CD4-positive, alpha-beta T cell (primary cell): ENCODE data around the gene SOX1. TPM values are rescaled to one million over a fixed set of nuclear protein-coding genes. Genes with fewer than 3 reads are reported as not detected.

Source experiments
- ATAC-seq: fragments of 200-7000 bp; cut with Tn5 transposase; one replicate; pipeline ENCODE4 v1.10.0; 2022; ENCODE audit warnings: mild to moderate bottlenecking; ENCODE audit not compliant: poor library complexity
- CTCF ChIA-PET: fragments of 350-600 bp; sonication (Branson Sonifier 250); formaldehyde crosslinking; loops from one replicate; lab custom pipeline; 2021; ENCODE audit warnings: antibody characterized with exemption, inconsistent platforms; lab: Charles Lee
- POLR2A ChIA-PET: fragments of 350-600 bp; sonication (Branson Sonifier 250); formaldehyde crosslinking; loops from one replicate; lab custom pipeline; 2021; ENCODE audit warnings: antibody characterized with exemption, inconsistent platforms; lab: Charles Lee
- DNase-seq, 14 experiments: peaks; one replicate each; pipeline ENCODE4 v3.0.0-alpha.2; 2013 to 2020; ENCODE audit warnings: mixed read lengths in 2 of 14
- H3K27ac ChIP-seq, 2 donors: one replicate each; pipeline versions ENCODE4 v1.5.1 to v1.7.0; 2013; ENCODE audit warnings: low read length in 2 of 2, low read depth in 1 of 2, mild to moderate bottlenecking in 1 of 2
- H3K27me3 ChIP-seq, 2 experiments: 1 replicate in 1 of 2; 2 replicates in 1 of 2; pipeline versions ENCODE4 v1.6.1 to v1.7.0; 2013; ENCODE audit warnings: low read length in 2 of 2, control low read depth in 1 of 2, mild to moderate bottlenecking in 1 of 2, moderate library complexity in 1 of 2; ENCODE audit not compliant: insufficient read depth in 2 of 2, control insufficient read depth in 1 of 2
- H3K36me3 ChIP-seq: one replicate; pipeline ENCODE4 v1.6.1; 2013; ENCODE audit warnings: low read length, control low read depth; ENCODE audit not compliant: insufficient read depth
- H3K4me1 ChIP-seq: one replicate; pipeline ENCODE4 v1.6.1; 2013; ENCODE audit warnings: low read length, control low read depth; ENCODE audit not compliant: insufficient read depth
- H3K4me3 ChIP-seq: one replicate; pipeline ENCODE4 v1.5.1; 2013; ENCODE audit warnings: mild to moderate bottlenecking, low read length, moderate library complexity
- H3K9me3 ChIP-seq, 2 experiments: 1 replicate in 1 of 2; 2 replicates in 1 of 2; pipeline versions ENCODE4 v1.6.1 to v1.7.0; 2013; ENCODE audit warnings: low read length in 2 of 2, mild to moderate bottlenecking in 2 of 2, control low read depth in 1 of 2, moderate library complexity in 1 of 2; ENCODE audit not compliant: control insufficient read depth in 1 of 2, insufficient read depth in 1 of 2
- H3K27ac Mint-ChIP-seq: one replicate; pipeline ENCODE4 v1.8.0; 2020; ENCODE audit warnings: mixed read lengths
- H3K27me3 Mint-ChIP-seq: one replicate; pipeline ENCODE4 v1.8.0; 2021; ENCODE audit warnings: mixed read lengths
- H3K36me3 Mint-ChIP-seq: one replicate; pipeline ENCODE4 v1.8.0; 2021; ENCODE audit warnings: low read depth, mixed read lengths
- H3K4me1 Mint-ChIP-seq: one replicate; pipeline ENCODE4 v1.8.0; 2021; ENCODE audit warnings: low read depth, mixed read lengths
- H3K4me3 Mint-ChIP-seq: one replicate; pipeline ENCODE4 v1.8.0; 2020; ENCODE audit warnings: mild to moderate bottlenecking, mixed read lengths
- H3K9me3 Mint-ChIP-seq: one replicate; pipeline ENCODE4 v1.8.0; 2020; ENCODE audit warnings: mixed read lengths
- intact Hi-C, 2 experiments: fragments of 100-400 bp; cut with DNase I in 1 of 2; cut with micrococcal nuclease in 1 of 2; formaldehyde crosslinking; loops; one replicate each; pipeline versions ENCODE4 v1.15.1 to v1.9.0; 2023 to 2025; cut with DNase I, micrococcal nuclease
- total RNA-seq, 174 experiments: library from RNA in 2 of 174; stranded (reverse) in 2 of 174; gene quantifications; one replicate each; pipeline ENCODE4 v1.2.3 and lab custom pipeline; 2021 to 2026
- TF ChIP-seq, protein P1 (sequence below): fragments of 200-600 bp; IDR thresholded peaks from one replicate; pipeline ENCODE4 v1.8.0; 2022; ENCODE audit warnings: antibody characterized with exemption, mild to moderate bottlenecking

Gene SOX1
- total RNA-seq, 2 experiments from 2014 or later = not detected

DNA sequence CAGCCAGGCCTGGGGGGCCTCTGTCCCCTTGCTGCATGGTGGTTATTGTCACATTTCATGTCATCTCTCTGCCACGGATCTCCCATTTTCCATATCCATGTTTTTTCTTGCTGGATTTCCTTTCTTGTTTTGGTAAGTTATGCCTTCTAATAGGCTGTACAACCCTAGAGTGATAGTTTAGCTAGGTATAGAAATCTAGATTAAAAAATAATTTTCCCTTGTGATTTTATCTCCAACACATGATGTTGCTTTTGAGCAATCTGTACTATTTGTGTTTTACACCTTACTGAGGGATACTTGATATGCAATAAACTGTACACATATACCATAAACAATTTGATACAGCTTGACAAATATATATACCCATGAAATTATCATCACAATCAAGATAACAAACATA, 17.0 kb downstream of the SOX1 start:
- no peak overlapping the region for H3K27ac Mint-ChIP-seq
- Histone ChIP-seq H3K9me3 (peaks cover 10 to 18% of the 10 kb centered on the region in 2 experiments), H3K4me3 (no peak overlapping the region), H3K27ac (no peak overlapping the region), H3K36me3 (no peaks in the 10 kb centered on the region), H3K27me3 (peaks cover 10 to 22% of the 10 kb centered on the region in 2 experiments), H3K4me1 (no peaks in the 10 kb centered on the region)
- no peaks in the 10 kb centered on the region for H3K36me3 Mint-ChIP-seq
- TF ChIP-seq, protein P1, sequence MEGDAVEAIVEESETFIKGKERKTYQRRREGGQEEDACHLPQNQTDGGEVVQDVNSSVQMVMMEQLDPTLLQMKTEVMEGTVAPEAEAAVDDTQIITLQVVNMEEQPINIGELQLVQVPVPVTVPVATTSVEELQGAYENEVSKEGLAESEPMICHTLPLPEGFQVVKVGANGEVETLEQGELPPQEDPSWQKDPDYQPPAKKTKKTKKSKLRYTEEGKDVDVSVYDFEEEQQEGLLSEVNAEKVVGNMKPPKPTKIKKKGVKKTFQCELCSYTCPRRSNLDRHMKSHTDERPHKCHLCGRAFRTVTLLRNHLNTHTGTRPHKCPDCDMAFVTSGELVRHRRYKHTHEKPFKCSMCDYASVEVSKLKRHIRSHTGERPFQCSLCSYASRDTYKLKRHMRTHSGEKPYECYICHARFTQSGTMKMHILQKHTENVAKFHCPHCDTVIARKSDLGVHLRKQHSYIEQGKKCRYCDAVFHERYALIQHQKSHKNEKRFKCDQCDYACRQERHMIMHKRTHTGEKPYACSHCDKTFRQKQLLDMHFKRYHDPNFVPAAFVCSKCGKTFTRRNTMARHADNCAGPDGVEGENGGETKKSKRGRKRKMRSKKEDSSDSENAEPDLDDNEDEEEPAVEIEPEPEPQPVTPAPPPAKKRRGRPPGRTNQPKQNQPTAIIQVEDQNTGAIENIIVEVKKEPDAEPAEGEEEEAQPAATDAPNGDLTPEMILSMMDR = no peak
- CTCF ChIA-PET = no interaction called here
- H3K4me1 Mint-ChIP-seq = no peaks in the 10 kb centered on the region
- intact Hi-C loops = no loop called here
- peaks cover 56% of the 10 kb centered on the region for H3K27me3 Mint-ChIP-seq
- peaks cover 16% of the 10 kb centered on the region for H3K9me3 Mint-ChIP-seq
- DNase-seq (no peak), ATAC-seq (no peak)
- POLR2A ChIA-PET = no interaction called here
- H3K4me3 Mint-ChIP-seq = no peak overlapping the region

DNA sequence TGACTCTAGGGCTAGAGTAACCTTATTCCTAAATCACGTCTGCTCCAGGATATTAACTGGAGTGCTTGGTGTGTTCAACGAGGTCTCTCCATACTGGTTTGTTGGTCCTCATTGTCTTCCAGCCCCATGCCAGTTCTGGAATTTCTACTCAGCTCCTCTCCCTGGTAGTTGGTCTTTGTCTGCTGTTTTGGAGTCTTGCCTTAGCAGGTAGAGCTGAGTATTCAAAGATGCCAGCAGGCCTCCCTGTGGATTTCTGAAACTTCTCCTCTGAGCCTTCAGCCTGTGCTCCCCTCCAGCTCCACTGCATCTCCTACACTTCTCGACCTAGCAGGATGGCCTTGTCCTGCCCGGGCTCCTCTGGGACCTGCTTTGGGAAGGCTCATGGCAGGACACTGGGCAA, 25.5 kb downstream of the SOX1 start:
- Mint-ChIP-seq H3K4me1 (no peaks in the 10 kb centered on the region), H3K36me3 (no peaks in the 10 kb centered on the region), H3K9me3 (no peaks in the 10 kb centered on the region), H3K27me3 (peaks cover 59% of the 10 kb centered on the region), H3K27ac (no peak overlapping the region), H3K4me3 (no peak overlapping the region)
- ChIA-PET POLR2A (no interaction called here), CTCF (no interaction called here)
- intact Hi-C loops = no loop called here
- H3K4me3 ChIP-seq = no peak overlapping the region
- DNase-seq (no peak), ATAC-seq (no peak)
- H3K4me1 ChIP-seq = no peaks in the 10 kb centered on the region
- H3K9me3 ChIP-seq = no peaks in the 10 kb centered on the region
- no peak overlapping the region for H3K27ac ChIP-seq
- H3K27me3 ChIP-seq = peaks cover 8 to 11% of the 10 kb centered on the region in 2 experiments
- H3K36me3 ChIP-seq = no peaks in the 10 kb centered on the region
- TF ChIP-seq, protein P1 = no peak

DNA sequence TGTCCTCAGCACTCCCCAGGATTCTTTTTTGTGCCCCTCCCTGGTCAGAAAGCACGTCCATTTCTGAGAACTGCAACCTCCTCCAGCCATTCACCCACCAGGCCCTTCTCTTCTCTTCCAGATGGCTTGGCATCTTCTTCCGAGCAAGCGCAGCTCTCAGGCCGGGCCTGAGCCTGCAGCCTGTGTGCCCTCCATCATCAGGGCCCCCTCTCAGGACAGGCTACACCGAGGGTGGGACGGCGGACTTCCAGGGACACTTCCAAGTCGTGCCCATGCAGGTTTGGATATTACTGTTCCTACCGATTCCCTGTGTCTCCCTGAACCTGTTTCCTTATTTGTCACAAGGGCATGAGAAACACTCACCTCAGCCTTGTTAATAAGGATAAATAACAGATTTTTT, 28.4 kb downstream of the SOX1 start:
- peaks cover 5 to 9% of the 10 kb centered on the region in 2 experiments for H3K27me3 ChIP-seq
- H3K27ac ChIP-seq = no peak overlapping the region
- ATAC-seq (no peak), DNase-seq (no peak)
- Mint-ChIP-seq H3K27ac (no peak overlapping the region), H3K9me3 (no peaks in the 10 kb centered on the region), H3K36me3 (no peaks in the 10 kb centered on the region), H3K4me3 (no peak overlapping the region), H3K4me1 (no peaks in the 10 kb centered on the region), H3K27me3 (peaks cover 66% of the 10 kb centered on the region)
- no peaks in the 10 kb centered on the region for H3K36me3 ChIP-seq
- H3K4me3 ChIP-seq = no peak overlapping the region
- H3K9me3 ChIP-seq = no peaks in the 10 kb centered on the region
- TF ChIP-seq, protein P1 = no peak
- CTCF ChIA-PET = no interaction called here
- POLR2A ChIA-PET = no interaction called here
- intact Hi-C loops = no loop called here
- no peaks in the 10 kb centered on the region for H3K4me1 ChIP-seq
